Glomerular visceral epithelial cell (primary cell): ENCODE data around the gene PRKAR1B.
"Not testable (repeated sequence)": the region's sequence is repeated elsewhere in the genome, so short reads cannot be mapped to it uniquely, and the experiment has no call there.

ENCODE experiments used
- DNase-seq: peaks from one replicate; pipeline ENCODE4 v3.0.0-alpha.2; 2016; ENCODE audit errors: extremely low spot score

Gene PRKAR1B

DNA sequence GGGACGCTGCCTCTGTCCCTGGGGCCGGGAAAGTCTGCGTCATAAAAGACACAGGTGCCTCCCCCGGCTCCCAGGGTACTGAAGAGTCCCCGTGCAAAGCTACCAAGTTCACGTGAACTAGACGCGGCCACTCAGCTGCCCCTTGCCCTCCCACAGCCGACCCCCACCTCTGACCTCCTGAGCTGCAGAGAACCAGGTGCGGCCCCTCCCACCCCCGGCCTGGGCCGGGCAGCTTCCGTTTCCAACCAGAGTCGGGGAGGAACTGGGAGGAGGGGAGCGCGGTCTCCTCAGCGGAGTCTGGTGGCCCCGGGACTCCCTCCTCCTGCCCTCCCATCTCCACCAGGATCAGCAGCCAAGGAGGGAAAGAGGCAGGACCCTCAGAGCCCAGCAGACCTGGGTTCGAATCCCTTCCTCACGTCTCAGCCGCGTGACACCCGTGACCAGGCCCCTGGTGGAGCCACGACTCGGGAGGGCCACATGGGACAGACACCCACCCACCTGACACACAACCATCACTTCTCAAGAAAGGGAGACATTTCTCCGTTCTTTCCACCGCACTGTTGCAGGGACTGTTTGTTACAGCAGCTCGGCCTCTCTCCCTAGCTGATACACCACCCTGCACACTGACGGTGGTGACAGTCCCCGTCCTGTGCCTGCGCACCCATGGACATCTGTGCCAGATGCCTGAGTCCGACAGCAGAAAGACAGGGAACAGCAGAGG is 170.1 kb downstream of the PRKAR1B start:
- DNase-seq = no peak

GRCh38 chr7:556291-556826 is 170.7 kb downstream of the PRKAR1B start:
- DNase-seq = no peak

- DNase-seq = no peak
Measured at GRCh38 chr7:555551-556160, 171.4 kb downstream of the PRKAR1B start.

GRCh38 chr7:553636-554111 is 173.4 kb downstream of the PRKAR1B start:
- no peak for DNase-seq

- no peak for DNase-seq
Measured at GRCh38 chr7:552868-553635, 174.0 kb downstream of the PRKAR1B start.

DNA sequence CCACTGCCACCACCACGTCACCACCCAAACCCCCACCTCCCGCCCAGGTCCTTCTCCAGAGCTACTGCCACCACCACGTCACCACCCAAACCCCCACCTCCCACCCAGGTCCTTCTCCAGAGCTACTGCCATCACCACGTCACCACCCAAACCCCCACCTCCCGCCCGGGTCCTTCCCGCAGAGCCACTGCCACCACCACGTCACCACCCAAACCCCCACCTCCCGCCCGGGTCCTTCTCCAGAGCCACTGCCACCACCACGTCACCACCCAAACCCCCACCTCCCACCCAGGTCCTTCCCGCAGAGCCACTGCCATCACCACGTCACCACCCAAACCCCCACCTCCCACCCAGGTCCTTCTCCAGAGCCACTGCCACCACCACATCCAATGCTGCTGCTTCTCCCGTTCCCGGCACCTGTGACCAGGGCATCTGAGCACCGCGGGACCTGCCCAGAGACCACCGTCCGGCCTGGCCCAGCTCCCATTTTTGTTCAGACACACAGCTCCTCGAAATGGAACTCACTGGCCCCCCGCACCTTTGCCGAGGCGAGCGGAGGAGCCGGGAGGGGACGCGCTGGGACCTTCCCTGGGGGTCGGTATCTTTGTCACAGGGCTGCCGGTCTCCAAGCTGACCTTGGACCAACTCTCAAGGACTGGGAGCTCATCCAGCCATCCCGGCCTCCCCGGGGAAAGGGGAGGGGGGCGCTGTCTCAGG is 174.8 kb downstream of the PRKAR1B start:
- DNase-seq = not testable (repeated sequence)

DNA sequence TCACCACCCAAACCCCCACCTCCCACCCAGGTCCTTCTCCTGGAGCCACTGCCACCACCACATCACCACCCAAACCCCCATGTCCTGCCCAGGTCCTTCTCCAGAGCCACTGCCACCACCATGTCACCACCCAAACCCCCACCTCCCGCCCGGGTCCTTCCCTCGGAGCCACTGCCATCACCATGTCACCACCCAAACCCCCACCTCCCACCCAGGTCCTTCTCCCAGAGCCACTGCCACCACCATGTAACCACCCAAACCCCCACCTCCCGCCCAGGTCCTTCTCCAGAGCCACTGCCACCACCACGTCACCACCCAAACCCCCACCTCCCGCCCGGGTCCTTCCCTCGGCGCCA is 175.5 kb downstream of the PRKAR1B start:
- DNase-seq = not testable (repeated sequence)

- no peak for DNase-seq
Measured at GRCh38 chr7:550881-551614, 176.0 kb downstream of the PRKAR1B start.

- no peak for DNase-seq
Measured at GRCh38 chr7:549891-550625, 177.0 kb downstream of the PRKAR1B start.

GRCh38 chr7:549066-549890 is 177.8 kb downstream of the PRKAR1B start:
- no peak for DNase-seq

DNA sequence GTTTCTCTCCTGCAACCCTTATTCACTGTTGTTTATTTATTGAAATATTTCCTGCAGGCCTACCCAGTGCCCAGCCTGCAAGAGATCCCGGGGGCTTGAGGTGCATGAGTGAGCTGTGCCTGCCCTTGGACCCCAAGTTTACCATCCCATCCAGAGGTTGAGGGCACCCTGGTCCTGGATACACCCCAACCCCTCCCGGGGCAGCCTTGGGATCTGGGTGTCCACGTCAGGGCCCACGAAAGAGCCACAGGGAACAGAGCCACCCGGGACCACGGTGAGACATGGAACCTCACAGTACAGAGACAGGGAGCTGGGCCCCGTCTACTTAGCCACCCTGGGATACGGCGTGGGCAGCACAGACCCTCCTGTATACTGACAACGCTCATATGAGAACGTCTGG is 178.7 kb downstream of the PRKAR1B start:
- no peak for DNase-seq

- DNase-seq = no peak
Measured at GRCh38 chr7:545470-545869, 181.6 kb downstream of the PRKAR1B start.

GRCh38 chr7:544338-545221 is 182.5 kb downstream of the PRKAR1B start:
- no peak for DNase-seq

GRCh38 chr7:543501-544337 is 183.4 kb downstream of the PRKAR1B start:
- DNase-seq = no peak

GRCh38 chr7:542713-543500 is 184.2 kb downstream of the PRKAR1B start:
- peak; percentile 95 for DNase-seq

GRCh38 chr7:542131-542712 is 184.9 kb downstream of the PRKAR1B start:
- DNase-seq = no peak
